RKO (cell line): Measurements from ENCODE around the gene ABLIM2.

ENCODE experiments used
- DNase-seq: peaks from one replicate; pipeline ENCODE4 v3.0.0-alpha.2; 2016; ENCODE audit warnings: low spot score

Gene ABLIM2

DNA sequence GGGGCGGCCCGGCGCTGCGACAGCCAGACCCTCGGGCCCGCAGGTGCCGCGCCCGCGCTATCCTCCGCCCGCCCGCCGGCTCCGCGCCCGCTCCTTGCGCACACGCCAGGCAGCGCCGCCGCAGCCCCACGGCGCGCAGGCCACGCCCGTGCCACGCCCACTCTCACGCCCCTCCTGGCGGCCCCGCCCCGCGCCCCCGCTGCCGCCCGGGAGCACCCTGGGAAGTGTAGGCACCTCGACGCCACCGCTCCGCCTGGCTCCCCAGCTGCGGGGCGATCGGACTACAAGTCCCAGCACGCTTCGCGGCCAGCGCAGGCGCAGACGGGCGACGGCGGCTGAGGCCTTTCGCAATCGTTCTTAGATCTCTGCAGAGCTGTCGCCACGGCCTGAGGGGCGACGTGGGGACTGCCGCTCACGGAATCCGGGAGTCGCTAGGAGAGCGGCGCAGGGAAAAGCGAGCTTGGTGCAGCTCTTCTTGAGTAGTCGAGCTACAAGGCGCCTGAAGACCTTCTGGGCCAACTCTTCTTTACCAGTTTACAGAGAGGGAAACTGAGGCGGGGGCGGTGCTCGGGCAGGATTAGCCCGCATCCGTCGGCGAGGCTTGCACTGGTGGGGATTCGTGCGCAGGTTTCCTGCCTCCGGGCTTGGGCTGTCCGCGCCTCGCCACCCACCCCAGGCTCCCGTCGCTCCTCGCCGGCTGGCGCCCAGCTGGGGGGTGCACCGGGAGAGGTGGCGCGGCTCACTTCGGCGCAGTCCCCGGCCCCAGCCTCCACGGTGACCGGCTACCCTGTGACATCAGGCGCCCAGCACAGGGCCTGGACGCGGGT lies at the start of gene ABLIM2:
Gene ABLIM2 (minus strand): TSS at position 104 of the 827 bp plus-strand sequence. CDS start 124 bp downstream, outside the sequence.
- peak; percentile 97 for DNase-seq

DNA sequence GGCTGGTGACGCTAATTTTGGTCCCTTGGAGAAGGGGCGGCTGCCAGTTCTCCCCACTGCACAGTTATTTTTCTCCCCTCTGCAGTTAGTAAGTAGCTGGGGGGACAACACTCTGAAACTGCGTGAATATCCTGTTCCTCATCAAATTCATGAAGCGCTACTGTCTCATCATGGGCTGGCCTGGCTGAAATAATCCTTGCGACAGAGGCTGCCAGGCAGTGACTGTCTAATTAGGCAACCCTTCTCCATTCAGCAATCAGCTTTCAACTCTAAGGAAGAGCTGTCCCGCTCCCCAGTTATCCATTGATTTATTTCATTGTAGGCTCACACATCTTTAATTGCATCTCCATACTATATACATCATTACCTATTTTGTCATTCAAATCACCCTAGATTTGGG lies 48.7 kb upstream of the ABLIM2 start:
- no peak for DNase-seq

DNA sequence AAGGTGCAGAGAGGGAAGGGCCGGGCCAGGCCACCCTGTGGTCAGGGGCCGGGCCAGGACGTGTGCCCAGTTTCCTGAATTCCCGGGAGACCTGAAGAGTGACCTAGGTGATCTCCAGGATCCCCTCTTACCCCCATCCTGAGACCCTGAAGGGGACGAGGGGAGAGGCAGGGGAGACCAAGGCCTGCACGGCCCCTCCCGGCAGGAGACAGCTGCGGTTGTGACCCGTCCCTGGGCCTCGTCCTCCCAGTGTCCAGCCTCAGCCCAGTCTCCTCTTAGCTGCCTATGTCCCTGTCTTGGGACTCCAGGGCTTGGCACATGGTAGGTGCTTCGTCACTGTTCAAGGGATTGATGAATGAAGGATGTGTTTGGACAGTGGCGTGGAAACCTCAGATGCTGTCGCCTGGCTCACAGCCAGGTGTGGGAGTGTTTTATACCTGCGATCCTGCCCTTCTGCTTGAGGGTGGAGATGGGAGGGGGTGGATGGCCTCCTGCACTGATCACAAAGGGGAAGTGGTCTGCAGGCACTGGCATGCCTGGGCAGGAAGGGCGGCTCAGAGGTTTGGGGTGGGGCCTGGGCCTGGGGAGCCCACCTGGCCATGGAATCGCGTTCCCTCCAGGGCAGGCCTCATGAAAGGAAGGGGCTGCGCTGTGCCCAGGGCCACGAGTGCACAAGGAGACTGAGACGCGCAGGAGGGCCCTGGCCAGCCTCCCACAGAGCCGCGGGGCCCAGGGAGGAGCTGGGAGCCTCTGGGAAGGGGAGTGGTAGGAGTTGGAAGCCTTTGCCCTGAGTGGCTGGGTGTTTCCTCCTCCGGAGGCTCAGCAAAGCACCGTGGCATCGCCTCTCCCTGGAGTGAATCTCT lies 47.4 kb upstream of the ABLIM2 start:
- no peak for DNase-seq

DNA sequence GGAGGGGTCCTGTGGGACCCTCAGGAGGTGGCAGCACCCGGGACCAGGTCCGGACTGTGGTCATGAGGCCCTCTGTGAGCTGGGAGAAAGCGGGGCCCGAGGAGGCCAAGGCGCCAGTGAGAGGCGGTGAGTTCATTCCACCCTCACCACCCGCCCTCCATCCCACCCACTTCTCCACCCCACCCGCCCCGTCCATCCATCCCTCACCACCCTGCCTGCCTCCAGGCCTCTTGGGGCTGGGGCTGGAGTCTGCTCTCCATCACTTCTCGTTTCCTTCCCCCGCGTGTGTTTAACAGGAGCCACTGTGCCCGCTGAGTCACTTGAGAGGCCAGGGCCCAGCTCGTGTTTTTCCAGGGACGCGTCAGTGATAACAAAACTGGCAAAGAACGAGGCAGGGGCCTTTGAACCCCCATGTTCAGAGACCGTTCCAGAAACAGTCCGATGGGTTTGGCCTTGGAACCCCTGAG lies 46.7 kb upstream of the ABLIM2 start:
- no peak for DNase-seq

DNA sequence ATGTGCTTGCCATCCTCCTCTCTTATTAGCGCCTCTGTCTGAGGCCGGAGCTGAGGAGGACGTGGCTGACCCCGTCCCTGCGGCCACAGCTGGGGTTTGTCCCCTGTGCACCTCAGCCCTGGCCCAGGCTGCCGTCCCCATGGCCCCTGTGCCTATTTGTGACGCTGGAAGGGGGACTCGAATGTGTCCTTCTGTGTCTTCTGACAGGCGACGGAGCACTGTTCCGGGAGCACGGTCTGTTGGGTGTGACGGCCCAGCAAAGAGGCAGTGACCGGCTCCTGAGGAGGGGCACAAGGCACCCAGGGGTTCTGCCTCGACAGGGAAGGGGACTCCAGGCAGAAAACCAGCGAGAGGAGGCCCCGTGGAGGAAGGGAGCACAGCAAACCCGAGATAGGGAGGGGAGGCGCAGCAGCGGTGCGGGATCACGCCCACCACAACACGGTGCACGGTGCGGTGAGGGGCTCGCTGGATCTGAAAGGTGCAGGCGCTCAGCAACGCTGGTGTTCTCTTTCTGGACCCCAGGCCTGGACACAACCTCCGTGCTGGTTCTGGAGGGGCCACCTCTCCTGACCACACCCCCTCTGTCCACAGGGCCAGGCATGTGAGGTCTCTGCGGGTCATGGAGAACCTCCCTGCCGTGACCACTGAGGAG lies 46.1 kb upstream of the ABLIM2 start:
- no peak for DNase-seq

DNA sequence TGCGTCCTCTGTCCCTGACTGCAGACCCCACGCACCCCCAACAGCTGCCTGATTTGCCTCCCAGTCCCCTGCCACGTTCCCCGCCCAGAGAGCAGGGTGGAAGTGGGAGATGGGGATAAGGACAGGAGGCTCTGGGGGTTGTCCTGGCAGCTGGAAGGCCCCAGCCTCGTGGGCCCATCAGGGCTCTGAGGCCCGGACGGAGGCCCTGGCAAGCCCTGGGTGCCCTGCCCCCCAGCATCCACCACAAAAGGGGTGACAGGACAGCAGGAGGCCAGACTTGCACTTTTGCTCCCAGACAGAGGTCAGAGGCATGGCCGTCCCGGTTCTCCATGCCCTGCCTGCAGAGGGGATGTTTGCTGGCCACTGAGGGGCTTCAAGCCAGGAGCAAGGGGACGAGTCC lies 45.2 kb upstream of the ABLIM2 start:
- DNase-seq: no peak

DNA sequence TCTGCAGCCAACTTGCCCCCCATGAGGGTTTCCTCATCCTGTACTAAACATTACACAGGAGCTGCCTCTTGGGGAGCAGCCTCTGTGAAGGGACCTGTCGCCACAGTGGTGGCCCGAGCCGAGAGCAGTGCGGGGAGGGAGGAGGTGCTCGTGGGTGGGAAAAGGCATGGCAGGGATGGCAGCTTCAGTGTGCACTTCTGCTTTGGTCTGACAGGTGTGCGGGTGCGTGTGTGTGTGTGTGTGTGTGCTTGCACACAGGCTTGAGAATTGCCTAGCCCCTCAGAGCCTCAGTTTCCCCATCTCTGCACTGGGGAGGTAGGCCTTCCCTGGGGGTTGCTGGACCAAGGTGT lies 44.4 kb upstream of the ABLIM2 start:
- no peak for DNase-seq

DNA sequence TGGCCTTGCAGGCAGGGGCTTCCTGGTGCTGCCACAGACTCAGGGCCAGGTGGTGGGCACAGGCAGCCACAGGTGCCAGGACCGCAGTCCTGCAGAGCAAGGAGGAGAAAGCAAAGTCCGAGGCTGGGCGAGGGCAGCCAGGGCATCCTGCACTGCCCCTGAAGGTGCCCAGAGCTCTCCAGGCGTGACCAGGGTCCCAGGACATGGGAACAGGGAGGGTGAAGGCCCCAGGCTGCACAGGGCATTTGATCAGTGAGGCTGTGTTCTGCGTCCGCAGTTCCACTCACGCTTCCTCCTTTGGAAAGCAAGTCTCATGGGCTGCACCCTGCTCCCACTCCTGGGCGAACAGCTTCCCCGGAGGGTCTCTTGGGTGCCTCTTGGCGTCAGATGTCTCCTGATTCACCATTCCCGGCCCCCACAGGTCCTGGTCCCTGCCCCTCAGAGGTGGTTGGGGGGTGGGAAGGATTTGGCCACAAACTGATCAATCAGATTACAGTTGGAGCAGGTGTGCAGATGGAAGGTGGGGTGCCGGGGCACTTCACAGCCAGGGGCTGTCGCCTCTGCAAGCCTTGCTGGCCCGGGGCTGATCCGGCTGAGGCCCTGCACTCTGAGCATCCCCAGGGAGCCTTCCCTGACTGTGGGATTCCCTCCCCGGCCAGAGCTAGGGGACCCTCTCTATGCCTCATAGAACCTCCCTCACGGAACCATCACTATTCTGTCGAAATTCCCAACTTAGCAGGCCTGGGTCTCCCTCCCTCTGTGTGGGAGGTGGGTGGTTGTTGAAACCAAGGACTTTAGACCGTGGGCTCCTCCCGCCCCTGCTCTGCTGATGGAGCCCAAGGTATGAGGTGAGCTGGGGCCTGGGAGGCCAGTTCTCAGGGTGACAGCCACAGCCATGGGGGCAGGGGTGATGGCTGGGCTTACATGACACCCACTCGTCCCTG lies 43.8 kb upstream of the ABLIM2 start:
- DNase-seq: no peak

DNA sequence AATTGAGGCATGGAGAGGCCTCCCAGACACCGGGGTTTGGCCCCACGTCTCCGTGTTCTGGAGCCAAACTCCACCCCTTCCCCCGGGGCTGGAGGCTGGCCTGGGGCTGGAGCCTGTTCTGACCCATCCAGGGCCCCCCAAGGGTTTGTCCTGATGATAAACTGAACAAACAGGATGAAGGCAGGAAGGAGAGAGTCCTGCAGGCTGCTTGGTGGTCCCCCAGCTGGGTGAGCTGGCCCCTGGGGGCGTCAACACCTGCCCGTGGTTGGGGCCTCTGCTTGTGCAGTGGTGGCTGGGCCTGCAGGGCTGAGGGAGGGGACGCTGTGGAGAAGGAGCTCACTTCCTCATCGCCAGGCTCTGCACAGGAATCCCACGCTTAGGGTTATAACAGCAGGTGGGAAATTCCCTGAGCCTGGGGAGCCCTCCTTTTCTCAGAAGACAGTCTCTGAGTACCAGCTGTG lies 42.7 kb upstream of the ABLIM2 start:
- DNase-seq: no peak

DNA sequence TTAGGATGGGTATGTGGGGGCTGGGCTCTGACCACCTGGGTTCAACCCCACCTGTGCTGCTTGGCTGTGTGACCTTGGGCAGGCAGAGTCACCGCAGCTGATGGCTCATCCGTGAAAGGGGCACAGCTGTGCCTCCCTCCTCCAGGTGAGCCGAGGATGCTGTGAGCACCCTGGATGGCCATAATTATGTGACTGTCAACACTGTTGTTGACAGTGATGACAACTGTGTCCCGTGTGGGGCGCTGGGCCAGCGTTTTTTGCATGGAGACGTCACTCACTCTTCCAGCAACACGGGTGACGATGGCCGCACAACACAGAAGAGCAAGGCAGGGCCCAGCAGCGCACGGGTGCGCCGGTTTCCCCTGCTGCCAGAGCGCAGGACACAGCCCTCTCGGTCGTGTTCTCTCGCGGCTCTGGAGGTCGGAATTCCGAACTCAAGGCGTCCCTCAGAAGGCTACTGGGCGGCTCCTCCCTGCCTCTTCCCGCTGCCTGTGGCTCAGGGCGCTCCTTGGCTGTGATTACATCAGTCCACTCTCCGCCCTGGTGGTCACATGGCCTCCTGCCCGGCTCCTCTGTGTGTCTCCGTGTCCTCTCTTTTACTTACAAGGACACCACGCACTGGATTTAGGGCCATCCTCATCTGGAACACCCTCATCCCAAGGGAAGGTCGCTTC lies 41.8 kb upstream of the ABLIM2 start:
- DNase-seq: no peak

DNA sequence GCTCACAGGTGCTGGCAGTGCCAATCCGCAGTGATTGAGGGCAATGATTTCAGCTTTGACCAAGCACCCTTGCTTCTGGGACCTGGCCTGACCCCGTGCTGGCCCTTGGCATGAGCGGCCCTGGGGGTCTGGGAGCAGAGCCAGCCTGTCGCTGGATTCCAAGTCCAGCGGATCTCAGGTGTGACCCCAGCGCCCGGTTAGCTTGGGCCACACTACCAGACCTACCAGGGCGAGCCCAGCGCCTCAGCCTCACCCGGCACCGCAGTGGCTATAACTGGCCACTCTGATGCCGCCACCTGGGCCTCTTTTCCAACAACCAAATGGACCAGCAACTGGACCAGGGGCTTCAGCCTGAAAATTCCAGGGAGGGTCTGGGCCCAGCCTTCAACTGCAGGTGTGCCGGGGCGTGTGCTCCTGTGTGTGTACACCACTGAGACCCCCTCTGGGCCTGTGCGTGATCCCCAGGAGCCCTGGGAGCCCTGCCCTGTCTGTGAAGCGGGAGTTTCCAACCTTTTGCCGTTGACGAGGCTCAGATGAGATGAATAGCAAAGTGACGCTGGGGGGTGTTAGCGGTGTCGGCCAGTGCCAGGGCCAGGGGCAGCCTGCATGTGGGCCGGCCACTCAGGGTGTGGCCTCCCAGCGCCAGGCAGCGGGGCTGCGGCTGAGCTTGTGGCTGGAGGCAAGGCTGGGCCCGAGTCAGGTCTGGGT lies 41.1 kb upstream of the ABLIM2 start:
- no peak for DNase-seq

DNA sequence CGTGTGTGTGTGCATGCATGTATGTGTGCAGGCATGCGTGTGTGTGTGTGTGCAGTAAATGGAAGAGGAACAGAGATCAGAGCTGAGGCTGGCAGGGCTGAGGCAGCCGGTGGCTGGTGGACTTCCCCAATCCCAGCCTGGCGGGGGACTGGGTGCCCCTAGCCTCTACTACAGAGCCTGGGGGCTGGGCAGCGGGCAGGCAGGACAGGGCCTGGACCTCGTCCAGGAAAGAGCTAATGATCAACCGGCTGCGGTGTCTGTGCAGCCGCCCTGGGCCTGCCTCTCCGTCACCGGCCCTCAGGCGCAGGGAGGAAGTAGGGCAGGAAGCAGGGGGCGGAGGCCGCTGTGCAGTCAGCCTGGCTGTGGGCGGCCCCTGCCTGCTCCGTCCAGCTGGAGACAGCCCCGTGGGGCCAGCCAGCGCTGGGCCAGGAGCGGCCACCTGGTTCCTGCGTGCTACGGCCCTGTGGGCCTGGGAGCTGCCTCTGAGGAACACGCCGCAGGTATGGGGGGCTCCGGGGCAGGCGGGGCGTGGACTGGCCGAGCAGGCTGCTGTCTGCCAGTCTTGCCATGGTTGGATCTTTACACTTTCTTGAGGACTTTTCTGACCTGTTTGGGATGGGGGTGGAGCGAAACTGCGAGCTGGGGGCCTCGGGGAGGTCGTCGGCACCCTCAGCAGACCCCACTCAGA lies 40.4 kb upstream of the ABLIM2 start, which contains the start of gene SH3TC1:
Gene SH3TC1 (plus strand): TSS at position 385 of the 688 bp plus-strand sequence. CDS start 5,905 bp downstream, outside the sequence.
- peak; percentile 87 for DNase-seq

DNA sequence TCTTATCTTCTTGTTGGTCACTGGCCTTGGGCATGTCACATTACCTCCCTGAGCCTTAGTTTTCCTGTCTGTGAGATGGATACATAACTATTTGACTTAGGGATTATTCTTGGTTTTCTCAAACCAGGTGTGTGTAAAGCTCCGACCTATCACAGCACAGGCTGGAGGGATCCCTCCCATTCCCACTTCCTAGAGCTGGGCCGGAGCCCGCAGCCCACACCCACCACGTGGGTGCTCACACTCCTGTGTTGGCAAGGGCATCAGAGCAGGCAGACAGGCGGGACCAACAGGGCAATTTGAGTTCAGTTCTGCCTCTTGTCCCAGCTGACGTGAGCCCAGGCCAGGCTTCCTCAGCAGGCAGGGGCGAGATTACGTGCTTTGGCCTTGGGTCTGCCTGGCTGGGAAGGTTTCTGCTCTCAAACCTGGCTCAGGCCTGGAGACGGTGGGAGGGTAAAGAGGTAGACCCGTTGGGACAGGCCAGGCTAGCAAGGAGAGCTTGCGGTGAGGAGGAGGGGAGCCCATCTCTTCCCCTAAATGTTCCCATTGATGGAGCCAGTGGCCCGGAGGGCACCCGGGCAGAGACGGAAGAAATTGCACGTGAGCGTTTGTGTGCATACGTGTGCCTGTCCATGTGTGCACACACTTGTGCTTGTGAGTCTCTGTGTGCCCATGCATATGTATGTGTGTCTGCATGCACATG lies 39.7 kb upstream of the ABLIM2 start:
- DNase-seq: no peak

DNA sequence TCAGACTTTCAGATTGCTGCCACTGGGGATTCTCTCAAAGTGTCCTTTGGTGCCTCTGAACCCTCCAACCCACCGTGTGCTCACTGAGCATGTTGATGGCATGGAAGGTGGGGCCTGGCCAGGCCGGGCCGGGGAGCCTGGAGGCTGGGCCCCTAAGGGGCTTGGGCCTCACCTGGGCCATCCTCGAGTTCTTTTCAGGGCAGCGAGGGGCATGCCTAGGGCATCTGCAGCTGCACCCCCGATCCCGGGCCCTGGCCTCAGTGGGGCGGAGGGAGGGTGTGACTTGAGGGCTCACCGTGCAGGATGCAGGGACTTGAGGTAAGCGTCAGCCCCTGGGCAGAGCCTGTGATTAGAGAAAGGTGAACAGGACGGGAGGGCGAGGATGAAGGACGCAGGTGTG lies 38.9 kb upstream of the ABLIM2 start:
- no peak for DNase-seq

DNA sequence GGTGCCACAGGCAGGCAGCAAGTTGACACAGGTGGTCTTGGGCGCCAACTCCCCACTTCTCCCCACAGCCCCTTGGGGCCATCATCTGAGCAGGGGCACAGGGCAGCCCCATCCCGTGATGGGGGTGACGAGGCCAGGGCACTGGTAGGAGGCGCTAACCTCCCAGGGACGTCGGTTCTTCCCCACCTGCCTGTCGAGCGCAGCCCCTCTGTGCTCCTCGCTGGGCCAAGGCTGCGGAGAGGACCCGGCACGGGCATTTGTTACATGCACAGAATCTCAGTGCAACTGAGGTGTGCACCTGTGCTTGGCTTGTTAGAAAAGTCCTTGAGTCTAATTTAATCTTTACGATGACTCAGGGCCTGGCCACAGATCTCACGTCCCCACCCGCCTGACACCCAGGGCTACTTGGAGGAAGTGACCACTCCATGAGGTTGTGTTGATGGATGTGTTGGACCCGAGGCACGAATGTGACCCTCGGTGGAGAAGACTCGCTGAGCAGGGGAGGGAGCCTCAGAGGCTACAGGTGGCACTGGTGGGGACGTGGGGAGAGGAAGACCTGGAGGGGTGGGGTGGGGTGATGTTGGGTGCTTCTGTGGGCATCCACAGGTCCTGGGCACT lies 37.3 kb upstream of the ABLIM2 start:
- no peak for DNase-seq

DNA sequence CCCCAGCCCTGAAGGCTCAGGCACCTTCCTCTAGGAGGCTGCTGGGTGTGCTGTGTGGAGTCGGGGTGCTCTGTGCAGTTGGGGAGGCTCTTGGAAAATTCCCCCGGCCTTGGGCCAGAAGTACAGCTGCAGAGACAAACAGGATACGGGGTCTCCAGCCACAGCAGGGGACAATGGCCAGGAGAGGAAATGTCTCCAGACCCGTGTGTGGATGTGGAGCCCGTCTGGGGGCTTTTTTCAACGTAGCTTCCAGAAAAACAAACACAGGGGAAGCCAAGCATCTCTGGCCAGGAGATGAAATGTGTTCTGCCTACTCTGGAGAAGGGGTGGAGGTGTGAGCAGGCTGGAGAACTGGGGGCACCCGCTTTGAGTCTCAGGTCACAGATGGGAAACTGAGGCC lies 36.8 kb upstream of the ABLIM2 start:
- DNase-seq: no peak

DNA sequence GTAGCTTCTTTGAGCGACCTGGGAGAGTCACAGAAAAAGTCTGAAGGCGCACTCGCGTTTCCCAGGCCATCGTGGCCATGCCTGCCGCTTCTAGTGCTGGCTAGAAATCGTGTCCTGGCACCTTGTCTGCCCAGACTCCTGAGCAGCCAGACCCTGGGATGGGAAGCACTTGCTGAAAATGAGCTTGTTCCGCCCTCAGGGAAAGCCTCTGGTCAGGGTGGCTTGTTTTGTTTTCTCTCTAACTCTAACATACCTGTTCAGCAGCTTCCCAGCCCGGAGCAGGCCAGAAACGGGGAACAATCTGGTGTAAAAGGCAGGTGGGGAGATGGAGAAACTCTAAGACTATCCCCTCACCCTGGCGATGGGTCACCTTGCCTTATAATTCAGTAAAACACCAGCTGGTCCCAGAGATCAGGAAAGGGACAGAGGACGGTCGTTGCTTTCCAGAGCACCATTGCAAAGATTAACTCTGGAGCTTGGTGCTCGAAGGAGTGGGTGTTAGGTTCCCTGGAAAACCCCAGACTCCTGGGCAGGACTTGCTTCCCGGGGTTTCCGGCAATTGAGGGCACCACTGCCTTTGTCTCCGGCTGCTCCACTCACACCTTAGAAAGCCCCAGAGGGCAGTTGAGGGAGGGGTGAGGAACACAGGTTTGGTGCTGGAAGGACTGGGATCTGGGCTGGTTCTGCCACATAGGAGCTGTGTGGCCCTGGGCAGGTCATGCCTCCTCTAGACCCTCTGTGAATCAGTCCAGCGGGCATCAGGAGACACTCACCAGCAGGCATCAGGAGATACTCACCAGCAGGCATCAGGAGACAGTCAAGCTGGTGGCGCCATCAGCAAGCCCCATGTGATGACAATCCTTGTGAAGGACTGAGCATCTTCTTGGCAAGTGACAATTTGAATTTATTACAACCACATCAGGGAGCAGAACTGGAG lies 36.0 kb upstream of the ABLIM2 start:
- DNase-seq: no peak
